Activated CD8-positive, alpha-beta memory T cell treated with anti-CD3 and anti-CD28 coated beads, Interleukin-2, amount 50 U/mL, for 24 hours (primary cell): ENCODE results near the gene RHOB.

ENCODE experiments used
- DNase-seq: peaks from one replicate; pipeline ENCODE4 v3.0.0-alpha.2; 2020; ENCODE audit errors: extremely low read depth

Gene RHOB

DNA sequence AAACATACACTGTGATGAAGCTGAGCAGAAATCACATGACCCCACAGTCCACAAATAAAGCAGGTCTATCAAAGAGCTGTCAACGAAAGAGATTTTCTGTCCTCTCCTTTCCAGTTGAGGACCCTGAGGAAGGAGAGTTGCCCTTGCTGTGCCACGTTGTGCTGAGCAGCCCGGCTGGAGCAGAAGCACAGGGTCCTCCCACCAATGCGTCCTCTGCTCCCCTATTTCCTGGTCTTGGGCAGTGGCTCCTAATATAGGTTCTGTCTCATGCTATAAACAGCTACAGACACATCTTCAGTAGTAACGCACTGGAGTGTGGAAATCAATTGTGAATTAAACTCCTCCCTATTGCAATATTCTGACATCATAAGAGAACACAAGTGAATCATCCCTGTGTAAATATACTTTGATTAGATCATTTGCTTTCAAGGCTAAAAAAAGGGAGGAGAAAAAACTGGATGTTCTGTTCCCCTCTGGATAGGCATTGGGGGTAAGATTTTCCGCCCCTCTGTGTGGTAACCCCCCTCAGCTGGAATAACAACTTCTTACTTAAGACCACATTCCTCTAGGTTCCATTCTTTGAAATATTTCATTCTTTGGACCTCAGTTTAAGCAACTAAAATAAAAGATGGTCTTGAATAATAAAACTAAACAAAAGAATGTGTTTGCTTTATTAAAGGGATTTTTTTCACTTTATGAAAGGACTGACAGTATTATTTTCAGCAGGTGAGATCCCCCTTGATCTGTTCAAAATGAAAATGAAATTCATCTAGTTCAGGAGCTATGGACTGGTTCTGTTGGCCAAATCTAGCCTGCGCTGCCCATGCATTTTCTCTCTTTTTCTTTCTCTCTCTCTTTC, 8.3 kb upstream of the RHOB start:
- no peak for DNase-seq

DNA sequence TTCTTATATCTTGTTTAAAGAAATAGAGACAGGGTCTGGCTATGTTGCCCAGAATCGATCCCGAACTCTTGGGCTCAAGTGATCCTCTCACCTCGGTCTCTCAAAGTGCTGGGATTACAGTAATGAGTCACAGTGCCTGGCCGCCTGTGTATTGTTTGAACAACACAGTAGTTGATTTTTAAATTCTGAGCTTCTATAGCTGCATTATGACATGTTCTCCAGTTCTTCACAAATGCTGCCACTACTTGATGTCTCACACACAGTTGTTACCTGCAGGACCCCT, 7.7 kb upstream of the RHOB start:
- no peak for DNase-seq

DNA sequence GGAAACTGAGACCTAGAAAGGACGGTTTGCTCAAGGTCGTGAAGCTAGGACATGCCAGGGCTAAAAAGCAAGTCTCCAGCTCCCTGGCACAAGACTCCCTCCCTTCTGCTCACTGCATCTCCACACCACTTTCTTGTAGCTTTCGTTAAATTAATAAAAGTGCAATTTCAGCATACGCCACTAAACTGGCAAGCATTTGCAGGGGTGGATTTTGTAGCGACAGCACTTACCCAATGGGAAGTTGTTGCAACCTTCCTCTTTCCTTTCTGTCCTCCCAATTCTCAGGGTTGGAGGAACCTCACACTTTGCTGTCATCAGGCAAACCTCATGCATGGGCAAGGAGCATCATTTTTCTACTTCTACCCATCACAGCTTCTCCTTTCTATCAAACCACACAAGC, 7.4 kb upstream of the RHOB start:
- DNase-seq, result no peak

DNA sequence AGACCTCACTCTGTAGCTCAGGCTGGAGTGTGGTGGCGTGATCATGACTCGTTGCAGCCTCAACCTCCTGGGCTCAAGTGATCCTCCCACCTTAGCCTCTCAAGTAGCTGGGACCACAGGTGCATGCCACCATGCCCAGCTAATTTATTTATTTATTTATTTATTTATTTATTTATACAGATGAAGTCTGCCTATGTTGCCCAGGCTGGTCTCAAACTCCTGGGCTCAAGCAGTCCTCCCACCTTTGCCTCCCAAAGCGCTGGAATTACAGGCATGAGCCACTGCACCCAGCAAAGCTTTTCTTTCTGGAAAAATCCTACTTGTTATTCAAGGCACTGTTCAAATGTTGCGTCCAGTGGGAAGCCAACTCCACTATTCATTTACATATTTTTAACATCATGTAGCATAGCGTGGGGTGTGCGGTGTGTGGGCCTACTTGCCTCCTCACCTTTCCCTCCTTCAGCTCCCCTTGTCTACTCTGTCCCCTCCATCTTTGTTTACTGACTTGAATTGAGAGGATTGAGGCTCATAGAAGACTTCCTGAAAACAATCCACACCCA, 6.8 kb upstream of the RHOB start:
- no peak for DNase-seq

DNA sequence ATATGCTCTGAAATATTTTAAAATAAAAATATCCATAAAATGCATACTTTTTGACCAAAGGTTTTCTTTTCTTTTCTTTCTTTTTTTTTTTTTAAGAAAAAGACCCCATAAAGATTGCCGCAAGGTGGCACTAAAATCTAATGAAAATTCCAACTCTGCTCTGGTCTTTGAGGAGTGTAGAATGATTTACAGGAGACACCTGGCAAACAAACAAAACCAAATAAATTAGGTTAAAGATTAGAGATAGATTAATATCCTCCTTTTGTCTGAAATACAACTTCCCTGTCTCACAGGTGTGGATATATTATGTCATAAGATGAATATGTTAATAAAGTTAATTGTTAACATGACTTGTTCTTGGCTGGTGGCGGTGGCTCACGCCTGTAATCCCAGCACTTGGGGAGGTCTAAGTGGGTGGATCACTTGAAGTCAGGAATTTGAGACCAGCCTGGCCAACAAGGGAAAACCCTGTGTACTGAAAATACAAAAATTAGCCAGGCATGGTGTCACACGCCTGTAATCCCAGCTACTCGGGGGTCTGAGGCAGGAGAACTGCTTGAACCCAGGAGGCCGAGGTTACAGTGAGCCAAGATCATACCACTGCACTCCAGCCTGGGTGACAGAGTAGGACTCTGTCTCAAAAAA, 3.5 kb upstream of the RHOB start:
- DNase-seq, result no peak

DNA sequence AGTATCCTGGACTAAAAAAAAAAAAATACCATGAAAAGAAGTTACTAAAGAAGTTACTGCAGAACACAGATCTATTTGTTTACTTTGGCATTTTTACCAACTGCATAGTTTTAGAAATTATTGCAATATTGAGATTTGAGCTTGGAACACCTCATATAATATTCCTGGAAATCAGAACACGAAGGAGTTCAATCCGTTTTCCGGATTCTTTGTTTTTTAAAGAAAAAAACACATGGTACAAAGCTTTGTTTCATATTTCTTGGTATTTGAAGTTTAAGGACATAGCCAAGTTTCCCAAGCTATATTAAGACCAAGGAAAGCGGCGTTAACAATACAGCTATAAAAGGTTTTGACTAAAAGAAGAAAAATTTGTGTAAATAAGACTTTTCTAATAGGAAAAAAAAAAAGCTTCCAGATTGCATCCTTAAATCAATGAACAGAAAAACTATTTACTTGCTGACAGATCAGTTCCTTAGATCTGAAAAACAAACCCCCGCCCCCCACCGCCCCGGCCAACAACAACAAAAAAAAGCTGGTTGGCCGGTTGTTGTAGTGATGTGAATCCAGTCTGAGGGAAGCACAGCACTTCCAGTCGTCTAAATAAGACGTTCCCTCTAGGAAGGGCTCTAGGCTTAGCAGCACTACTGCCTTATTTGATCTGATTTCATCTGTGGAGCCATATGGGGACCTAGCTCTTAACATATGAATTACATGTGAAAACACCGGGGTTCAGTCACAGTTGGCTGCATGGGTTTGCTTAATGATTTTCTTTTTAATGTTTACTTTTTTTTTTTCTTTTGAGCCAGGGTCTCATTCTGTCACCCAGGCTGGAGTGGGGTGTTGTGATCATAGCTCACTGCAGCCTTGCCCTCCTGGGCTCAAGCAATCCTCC, 2.5 kb upstream of the RHOB start:
- DNase-seq, result no peak

GRCh38 chr2:20444993-20445910, 1.6 kb upstream of the RHOB start:
- DNase-seq, result no peak

- no peak for DNase-seq
Observed at GRCh38 chr2:20446255-20446916, 488 bp upstream of the RHOB start.

- DNase-seq, result no peak
Observed at GRCh38 chr2:20447437-20448245, 767 bp downstream of the RHOB start.

- no peak for DNase-seq
Observed at GRCh38 chr2:20448246-20448976, 1.5 kb downstream of the RHOB start.

DNA sequence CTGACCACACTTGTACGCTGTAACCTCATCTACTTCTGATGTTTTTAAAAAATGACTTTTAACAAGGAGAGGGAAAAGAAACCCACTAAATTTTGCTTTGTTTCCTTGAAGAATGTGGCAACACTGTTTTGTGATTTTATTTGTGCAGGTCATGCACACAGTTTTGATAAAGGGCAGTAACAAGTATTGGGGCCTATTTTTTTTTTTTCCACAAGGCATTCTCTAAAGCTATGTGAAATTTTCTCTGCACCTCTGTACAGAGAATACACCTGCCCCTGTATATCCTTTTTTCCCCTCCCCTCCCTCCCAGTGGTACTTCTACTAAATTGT, 2.1 kb downstream of the RHOB start:
- no peak for DNase-seq

DNA sequence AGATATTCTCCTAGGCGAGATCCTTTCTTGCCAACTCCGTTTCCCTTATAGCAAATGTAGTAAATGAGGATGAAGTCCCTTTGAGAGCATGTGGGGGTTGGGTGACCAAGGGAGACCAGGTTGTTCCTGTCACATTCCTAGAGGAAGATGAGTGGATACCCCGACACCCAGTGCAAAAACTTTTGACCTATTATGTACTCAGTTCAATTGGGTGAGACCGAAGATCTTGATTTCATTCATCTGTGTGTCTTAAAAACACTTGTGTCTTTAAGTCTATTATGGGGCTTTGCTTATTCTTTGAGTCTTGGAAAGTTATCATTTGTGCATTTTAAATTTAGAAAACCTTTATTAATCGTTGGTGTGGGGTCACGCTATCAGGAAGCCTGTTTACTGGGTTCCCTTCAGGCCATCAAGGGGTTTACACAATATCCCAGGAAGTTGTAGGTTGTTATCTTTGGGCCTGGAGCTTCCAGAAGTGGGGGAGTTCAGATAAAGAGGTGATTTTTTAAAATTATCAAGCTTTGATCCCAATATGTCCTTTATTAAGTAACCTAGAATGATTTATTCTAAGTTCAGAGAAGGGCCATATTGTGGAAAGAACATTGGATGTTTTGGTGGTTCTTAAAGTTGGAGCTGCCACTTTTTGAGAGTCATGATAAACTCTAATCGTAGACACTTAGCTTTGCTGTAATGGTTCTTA, 2.8 kb downstream of the RHOB start:
- DNase-seq, result no peak

GRCh38 chr2:20450201-20450999, 3.5 kb downstream of the RHOB start:
- DNase-seq, result no peak

DNA sequence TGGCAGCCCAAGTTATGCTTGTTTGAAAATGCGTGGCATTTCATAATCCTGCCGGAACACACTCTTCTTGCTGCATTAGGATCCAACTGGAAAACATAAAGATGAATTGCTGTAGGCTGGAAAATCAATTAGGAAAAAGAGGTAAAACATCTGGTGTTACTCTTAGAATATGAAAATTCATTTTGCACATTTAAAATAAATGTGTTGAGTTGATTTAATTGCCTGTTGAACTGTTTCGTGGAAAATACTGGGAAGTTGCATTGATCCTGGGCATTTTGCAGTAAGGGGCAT, 4.1 kb downstream of the RHOB start:
- no peak for DNase-seq

DNA sequence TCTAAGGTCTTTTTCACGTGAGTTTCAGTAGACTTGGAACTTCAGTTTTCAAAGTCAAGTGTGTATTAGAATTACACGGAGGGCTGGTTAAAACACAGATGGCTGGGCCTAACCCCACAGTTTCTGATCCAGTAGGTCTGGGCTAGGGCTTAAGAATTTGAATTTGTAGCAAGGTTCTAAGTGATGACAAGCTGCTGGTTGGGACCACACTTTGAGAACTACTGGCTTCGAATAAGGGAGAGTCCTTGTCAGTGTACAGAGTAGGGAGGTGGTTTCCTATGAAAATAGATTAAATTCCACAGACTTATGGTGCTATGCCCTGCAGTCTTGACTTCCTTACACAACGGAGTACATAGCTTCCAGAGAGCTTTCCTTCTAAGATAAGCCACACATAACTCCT, 4.5 kb downstream of the RHOB start:
- no peak for DNase-seq

- DNase-seq, result no peak
Observed at GRCh38 chr2:20451761-20452499, 5.1 kb downstream of the RHOB start.

GRCh38 chr2:20452551-20452950, 5.7 kb downstream of the RHOB start:
- DNase-seq, result no peak
